Neuronal stem cell (in vitro differentiated cells): Measurements from ENCODE around the gene CST5.
A peak's percentile ranks its signal among the peaks of the same experiment; 100 is the strongest.

Experiments
- DNase-seq: peaks from one replicate; pipeline ENCODE4 v3.0.0-alpha.2; 2013; ENCODE audit warnings: low spot score
- H2AFZ ChIP-seq: one replicate; pipeline ENCODE4 v1.6.1; 2013; ENCODE audit warnings: mild to moderate bottlenecking, low read length, inconsistent platforms
- H2AK5ac ChIP-seq: 2 replicates; pipeline ENCODE4 v1.6.1; 2013; ENCODE audit warnings: low read depth, mild to moderate bottlenecking, inconsistent platforms, low read length, moderate library complexity, mixed read lengths
- H2BK120ac ChIP-seq: 2 replicates; pipeline ENCODE4 v1.6.1; 2013; ENCODE audit warnings: low read depth, mild to moderate bottlenecking, inconsistent platforms, low read length, moderate library complexity, mixed read lengths
- H2BK12ac ChIP-seq: one replicate; pipeline ENCODE4 v1.6.1; 2013; ENCODE audit warnings: low read length, inconsistent platforms
- H2BK15ac ChIP-seq: 2 replicates; pipeline ENCODE4 v1.6.1; 2013; ENCODE audit warnings: mild to moderate bottlenecking, low read length, inconsistent platforms, mixed read lengths
- H2BK5ac ChIP-seq: one replicate; pipeline ENCODE4 v1.6.1; 2013; ENCODE audit warnings: inconsistent platforms, mild to moderate bottlenecking, low read length, moderate library complexity
- H3K14ac ChIP-seq: one replicate; pipeline ENCODE4 v1.6.1; 2013; ENCODE audit warnings: low read length, inconsistent platforms
- H3K18ac ChIP-seq: 2 replicates; pipeline ENCODE4 v1.6.1; 2013; ENCODE audit warnings: low read length, inconsistent platforms
- H3K23ac ChIP-seq: 2 replicates; pipeline ENCODE4 v1.6.1; 2013; ENCODE audit warnings: low read depth, mild to moderate bottlenecking, mixed read lengths, low read length, inconsistent platforms; ENCODE audit not compliant: poor library complexity
- H3K27ac ChIP-seq: replicated peaks from 3 replicates; pipeline ENCODE4 v1.5.1; 2013; ENCODE audit warnings: low read length, inconsistent platforms
- H3K27me3 ChIP-seq, 3 experiments: 2 replicates each; pipeline ENCODE4 v1.6.1; 2013; ENCODE audit warnings: low read length in 3 of 3, mild to moderate bottlenecking in 2 of 3, inconsistent platforms in 1 of 3, low read depth in 1 of 3, mixed read lengths in 1 of 3, moderate library complexity in 1 of 3; ENCODE audit not compliant: control insufficient read depth in 3 of 3, insufficient read depth in 3 of 3
- H3K36me3 ChIP-seq, 2 donors: replicated peaks in 1 of 2; 2 replicates each; pipeline ENCODE4 v1.6.1; 2013; ENCODE audit warnings: low read length in 2 of 2; ENCODE audit not compliant: control insufficient read depth in 2 of 2, insufficient read depth in 2 of 2
- H3K4ac ChIP-seq: 2 replicates; pipeline ENCODE4 v1.6.1; 2013; ENCODE audit warnings: inconsistent platforms, mild to moderate bottlenecking, low read length, moderate library complexity
- H3K4me1 ChIP-seq, 2 donors: 1 replicate in 1 of 2; 2 replicates in 1 of 2; pipeline ENCODE4 v1.6.1; 2013; ENCODE audit warnings: low read length in 2 of 2, low read depth in 1 of 2; ENCODE audit not compliant: control insufficient read depth in 2 of 2, insufficient read depth in 1 of 2
- H3K4me2 ChIP-seq: one replicate; pipeline ENCODE4 v1.6.1; 2013; ENCODE audit warnings: mild to moderate bottlenecking, low read length, inconsistent platforms; ENCODE audit not compliant: insufficient read depth, poor library complexity, severe bottlenecking
- H3K4me3 ChIP-seq, 2 donors: 2 replicates each; pipeline ENCODE4 v1.5.1; 2013; ENCODE audit warnings: low read length in 2 of 2, mild to moderate bottlenecking in 2 of 2, inconsistent platforms in 1 of 2, moderate library complexity in 1 of 2
- H3K79me1 ChIP-seq: one replicate; pipeline ENCODE4 v1.6.1; 2013; ENCODE audit warnings: low read depth, mild to moderate bottlenecking, inconsistent platforms, low read length, moderate library complexity
- H3K9ac ChIP-seq: one replicate; pipeline ENCODE4 v1.6.1; 2013; ENCODE audit warnings: mild to moderate bottlenecking, low read depth, low read length, inconsistent platforms; ENCODE audit not compliant: poor library complexity
- H3K9me3 ChIP-seq, 2 donors: replicated peaks in 1 of 2; 2 replicates each; pipeline versions ENCODE3 to v1.6.1; 2013; ENCODE audit warnings: low read length in 2 of 2, mild to moderate bottlenecking in 2 of 2, inconsistent platforms in 1 of 2, low read depth in 1 of 2, mixed read lengths in 1 of 2, moderate library complexity in 1 of 2; ENCODE audit not compliant: control insufficient read depth in 2 of 2, insufficient read depth in 1 of 2
- H4K8ac ChIP-seq: one replicate; pipeline ENCODE4 v1.6.1; 2013; ENCODE audit warnings: low read depth, mild to moderate bottlenecking, inconsistent platforms, low read length, moderate library complexity
- H4K91ac ChIP-seq: one replicate; pipeline ENCODE4 v1.6.1; 2013; ENCODE audit warnings: low read length, low read depth, mild to moderate bottlenecking, inconsistent platforms; ENCODE audit not compliant: poor library complexity
- WGBS, 2 donors: extraction: QIAGEN DNeasy Blood & Tissue Kit; methylation state at CpG; one replicate each; pipeline ENCODE4 v1.1.7; 2013; ENCODE audit warnings: missing lambda C conversion rate in 2 of 2, mixed read lengths in 1 of 2; ENCODE audit not compliant: insufficient read length in 2 of 2, insufficient replicate concordance in 1 of 2; ENCODE audit errors: extremely low coverage in 2 of 2; 5-methylcytosine and 5-hydroxymethylcytosine counted together

CST5 gene

GRCh38 chr20:23926526-23926880, 47.0 kb upstream of the CST5 start:
- Histone ChIP-seq H4K91ac (no peak overlapping the region), H2BK12ac (no peak overlapping the region), H2AFZ (no peak overlapping the region), H2BK5ac (no peak overlapping the region), H3K4me2 (no peak overlapping the region), H3K4me3 (no peak overlapping the region), H2BK15ac (no peak overlapping the region), H4K8ac (no peak overlapping the region), H3K18ac (no peak overlapping the region), H3K9ac (no peak overlapping the region), H3K23ac (no peak overlapping the region), H3K27ac (no peak overlapping the region), H3K14ac (no peak overlapping the region), H3K79me1 (no peaks in the 10 kb centered on the region), H3K36me3 (no peaks in the 10 kb centered on the region), H3K4me1 (peaks cover 0 to 10% of the 10 kb centered on the region in 2 donors), H2AK5ac (no peak overlapping the region), H3K4ac (no peak overlapping the region), H2BK120ac (no peak overlapping the region), H3K9me3 (no peaks in the 10 kb centered on the region), H3K27me3 (no peaks in the 10 kb centered on the region)
- no CpG with 5 or more reads among the region's 2 CpGs for WGBS, 2 donors
- no peak for DNase-seq

- H3K18ac ChIP-seq: no peak overlapping the region
- H3K23ac ChIP-seq: no peak overlapping the region
- H2AK5ac ChIP-seq: no peak overlapping the region
- no peak overlapping the region for H2AFZ ChIP-seq
- H3K4me1 ChIP-seq: peaks cover 0 to 10% of the 10 kb centered on the region in 2 donors
- H3K27me3 ChIP-seq: no peaks in the 10 kb centered on the region
- WGBS, 2 donors: no CpG with 5 or more reads among the region's 6 CpGs
- H2BK12ac ChIP-seq: no peak overlapping the region
- H3K4me2 ChIP-seq: no peak overlapping the region
- no peak overlapping the region for H4K91ac ChIP-seq
- H3K36me3 ChIP-seq: no peaks in the 10 kb centered on the region
- DNase-seq: no peak
- no peak overlapping the region for H4K8ac ChIP-seq
- H3K14ac ChIP-seq: no peak overlapping the region
- no peak overlapping the region for H3K4me3 ChIP-seq
- H3K9ac ChIP-seq: no peak overlapping the region
- H2BK5ac ChIP-seq: no peak overlapping the region
- H2BK120ac ChIP-seq: no peak overlapping the region
- H3K4ac ChIP-seq: no peak overlapping the region
- H3K9me3 ChIP-seq: no peaks in the 10 kb centered on the region
- no peaks in the 10 kb centered on the region for H3K79me1 ChIP-seq
- H2BK15ac ChIP-seq: no peak overlapping the region
- H3K27ac ChIP-seq: no peak overlapping the region
These were observed 46.4 kb upstream of the CST5 start for GRCh38 chr20:23925789-23926525.

- no peak overlapping the region for H2BK15ac ChIP-seq
- no peak overlapping the region for H2BK120ac ChIP-seq
- no peaks in the 10 kb centered on the region for H3K79me1 ChIP-seq
- H3K4me1 ChIP-seq: peaks cover 0 to 10% of the 10 kb centered on the region in 2 donors
- H3K27ac ChIP-seq: no peak overlapping the region
- no peak for DNase-seq
- no peaks in the 10 kb centered on the region for H3K36me3 ChIP-seq
- H2AFZ ChIP-seq: no peak overlapping the region
- H3K9me3 ChIP-seq: no peaks in the 10 kb centered on the region
- no peak overlapping the region for H4K91ac ChIP-seq
- H3K27me3 ChIP-seq: no peaks in the 10 kb centered on the region
- H4K8ac ChIP-seq: no peak overlapping the region
- H3K4me2 ChIP-seq: no peak overlapping the region
- no peak overlapping the region for H3K14ac ChIP-seq
- H2AK5ac ChIP-seq: no peak overlapping the region
- no peak overlapping the region for H3K4me3 ChIP-seq
- H2BK5ac ChIP-seq: no peak overlapping the region
- H3K4ac ChIP-seq: no peak overlapping the region
- H3K18ac ChIP-seq: no peak overlapping the region
- no CpG with 5 or more reads among the region's 2 CpGs for WGBS, 2 donors
- no peak overlapping the region for H3K9ac ChIP-seq
- no peak overlapping the region for H3K23ac ChIP-seq
- H2BK12ac ChIP-seq: no peak overlapping the region
These were observed 45.2 kb upstream of the CST5 start for GRCh38 chr20:23924751-23925150.

GRCh38 chr20:23923891-23924435, 44.4 kb upstream of the CST5 start:
- Histone ChIP-seq H2AFZ (no peak overlapping the region), H3K79me1 (no peaks in the 10 kb centered on the region), H4K91ac (no peak overlapping the region), H3K4ac (no peak overlapping the region), H2BK120ac (no peak overlapping the region), H2BK15ac (no peak overlapping the region), H3K4me1 (peaks cover 0 to 10% of the 10 kb centered on the region in 2 donors), H3K27me3 (no peaks in the 10 kb centered on the region), H3K9me3 (no peaks in the 10 kb centered on the region), H2BK12ac (no peak overlapping the region), H3K18ac (peak overlapping the region; percentile 59), H3K14ac (no peak overlapping the region), H3K9ac (no peak overlapping the region), H2AK5ac (no peak overlapping the region), H2BK5ac (no peak overlapping the region), H3K27ac (no peak overlapping the region), H3K4me3 (no peak overlapping the region), H3K23ac (no peak overlapping the region), H3K4me2 (no peak overlapping the region), H4K8ac (no peak overlapping the region), H3K36me3 (no peaks in the 10 kb centered on the region)
- DNase-seq: no peak
- WGBS, 2 donors: no CpG with 5 or more reads among the region's 7 CpGs
